HG03571 (cell line): ENCODE measurements around the gene ZC3H13.

ENCODE experiments used
- ATAC-seq: cut with Tn5 transposase; IDR thresholded peaks from one replicate; pipeline ENCODE4 v1.9.1; 2021; ENCODE audit not compliant: unreplicated experiment

Gene ZC3H13

GRCh38 chr13:45941261-45941660 is 111.3 kb downstream of the ZC3H13 start:
- no peak for ATAC-seq

DNA sequence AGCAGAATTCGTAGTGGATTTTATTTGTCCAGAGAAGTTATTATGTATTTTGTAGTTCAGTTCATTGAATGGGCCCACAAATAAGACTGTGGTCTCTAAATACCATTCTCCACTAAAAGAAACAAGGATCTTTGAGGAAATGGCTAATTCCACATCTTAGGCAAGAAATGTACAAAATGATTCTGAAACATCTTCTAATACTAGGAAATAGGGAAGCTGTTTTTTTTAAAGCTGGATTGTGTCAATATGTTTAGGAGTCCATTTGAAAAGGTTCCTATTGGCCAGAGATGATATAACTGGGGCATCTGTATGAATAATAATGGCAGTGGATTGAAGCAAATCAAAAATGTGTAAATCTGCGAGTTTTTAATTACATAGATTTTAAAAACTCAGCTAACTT is 112.5 kb downstream of the ZC3H13 start:
- ATAC-seq = no peak

DNA sequence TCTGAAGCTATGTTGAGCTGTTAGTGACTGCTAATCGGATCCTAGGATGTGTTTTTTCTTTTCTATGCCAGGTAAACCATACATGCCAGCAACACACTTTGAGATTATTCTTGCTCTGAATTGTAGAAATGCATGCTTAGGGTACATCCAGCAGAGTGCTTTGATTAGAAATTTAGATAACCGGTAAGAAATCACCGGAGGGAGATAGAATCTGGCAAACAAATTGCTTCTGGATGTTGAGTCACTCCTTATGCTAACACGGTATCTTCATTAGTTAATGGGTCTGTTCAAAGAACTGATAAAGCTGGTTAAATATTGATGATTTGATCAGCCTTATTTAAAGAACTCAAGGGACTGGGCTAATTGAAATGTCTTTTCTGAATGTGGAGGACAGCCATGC is 115.9 kb downstream of the ZC3H13 start:
- ATAC-seq = no peak

DNA sequence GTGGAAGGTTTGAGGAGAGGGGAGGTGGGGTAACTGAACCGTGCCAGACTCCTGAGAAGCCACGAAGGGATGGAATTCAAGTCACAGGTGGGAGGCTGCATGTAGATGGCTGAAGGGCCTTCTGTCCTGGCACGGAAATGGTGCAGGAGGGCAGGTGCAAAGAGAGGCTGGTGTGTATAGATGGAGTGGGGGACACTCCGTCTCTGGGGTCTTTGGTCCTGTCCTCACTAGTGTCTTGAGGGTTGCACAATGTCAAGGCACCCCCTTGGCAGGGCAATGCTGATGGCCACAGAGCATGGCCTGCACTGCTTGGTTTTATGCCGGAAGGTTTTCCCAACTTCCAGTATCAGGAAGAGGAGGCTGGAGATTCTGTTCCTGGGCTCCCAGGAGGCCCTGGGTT is 118.3 kb downstream of the ZC3H13 start:
- ATAC-seq = no peak

- ATAC-seq = no peak
These were observed 119.2 kb downstream of the ZC3H13 start for GRCh38 chr13:45933203-45933908.

GRCh38 chr13:45932676-45933075 is 119.9 kb downstream of the ZC3H13 start:
- ATAC-seq = no peak

DNA sequence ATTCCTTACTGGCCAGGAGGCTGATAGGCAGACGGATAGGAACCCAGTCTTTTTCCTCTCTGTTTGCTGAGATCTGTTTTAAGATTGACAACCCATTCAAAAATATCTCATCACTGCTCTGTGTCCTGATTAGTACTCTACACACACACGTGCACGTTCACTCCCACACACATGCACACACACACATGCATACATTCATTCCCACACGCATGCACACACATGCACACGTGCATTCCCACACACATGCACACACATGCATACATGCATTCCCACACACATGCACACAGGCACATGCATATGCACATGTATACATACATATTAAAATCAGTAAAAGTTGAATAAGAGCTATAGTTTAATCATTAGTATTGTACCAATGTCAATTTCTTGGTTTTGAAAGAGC is 120.4 kb downstream of the ZC3H13 start:
- ATAC-seq = no peak

- ATAC-seq = no peak
These were observed 121.3 kb downstream of the ZC3H13 start for GRCh38 chr13:45931211-45931610.

DNA sequence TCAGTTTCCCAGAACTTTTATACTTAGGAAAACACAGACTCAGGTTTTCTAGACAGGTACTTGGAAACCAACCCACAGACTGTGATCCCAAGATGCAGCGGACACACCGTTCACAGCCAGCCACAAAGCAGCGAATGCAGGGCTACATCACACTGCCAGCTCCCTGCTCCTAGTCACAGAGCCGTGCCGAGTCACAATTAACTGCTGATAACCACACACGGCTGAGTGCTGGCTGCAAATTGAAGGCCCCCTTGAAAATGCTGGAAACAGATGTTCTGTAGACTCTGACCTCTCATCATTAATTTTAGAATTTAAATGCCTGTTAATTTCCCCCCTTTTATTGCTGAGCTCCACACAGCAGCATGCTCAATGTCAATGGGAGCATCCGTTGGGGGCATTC is 122.4 kb downstream of the ZC3H13 start:
- no peak for ATAC-seq

GRCh38 chr13:45928843-45929242 is 123.7 kb downstream of the ZC3H13 start:
- no peak for ATAC-seq

DNA sequence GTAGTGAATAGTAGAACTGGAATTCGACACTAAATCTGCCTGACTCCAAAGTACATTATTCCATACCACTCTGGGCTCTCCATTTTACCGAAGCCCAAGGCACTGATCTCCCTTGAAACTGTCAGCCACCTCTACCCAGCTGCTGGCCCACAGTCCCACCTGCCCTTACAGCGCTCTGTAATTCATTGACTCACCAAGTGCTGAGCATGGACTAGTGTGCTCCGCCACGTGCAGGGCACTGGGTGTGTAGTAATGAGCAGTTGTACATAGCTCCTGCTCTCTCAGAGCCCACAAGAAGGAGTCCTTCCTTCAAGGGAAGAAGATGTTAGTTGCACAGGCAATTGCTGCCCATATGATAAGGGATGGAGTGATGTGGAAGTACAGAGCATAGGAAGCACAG is 124.4 kb downstream of the ZC3H13 start:
- no peak for ATAC-seq

- ATAC-seq = no peak
These were observed 125.8 kb downstream of the ZC3H13 start for GRCh38 chr13:45926741-45927140.

GRCh38 chr13:45925151-45925550 is 127.4 kb downstream of the ZC3H13 start:
- ATAC-seq = no peak

DNA sequence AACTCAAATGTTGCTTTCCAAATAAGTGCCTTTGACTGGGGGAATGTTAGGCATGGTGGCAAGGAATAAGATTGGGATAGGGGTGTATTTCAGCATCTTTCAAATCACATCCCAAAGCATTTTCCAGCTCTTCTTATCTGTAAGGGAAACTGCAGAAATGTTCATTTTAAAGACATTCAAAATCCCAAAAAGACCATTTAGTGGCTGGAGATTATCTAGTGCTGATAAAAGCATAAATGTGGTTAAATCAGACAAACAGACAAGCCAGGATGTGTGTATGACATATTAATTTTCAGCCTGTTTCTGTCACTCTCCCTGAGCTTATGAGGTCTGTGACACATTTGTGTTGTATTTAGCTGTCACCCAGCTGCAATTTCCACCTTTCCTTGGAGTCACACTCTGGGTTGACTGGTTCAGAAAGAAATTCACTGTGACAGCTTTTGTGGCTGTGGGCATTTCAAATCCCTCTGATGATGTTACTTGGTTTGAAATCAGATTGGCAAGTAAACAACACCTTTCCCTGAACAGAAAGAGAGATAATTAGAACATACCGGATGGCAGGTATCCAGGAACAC is 131.3 kb downstream of the ZC3H13 start:
- no peak for ATAC-seq

GRCh38 chr13:45918597-45918996 is 133.9 kb downstream of the ZC3H13 start:
- ATAC-seq = no peak

DNA sequence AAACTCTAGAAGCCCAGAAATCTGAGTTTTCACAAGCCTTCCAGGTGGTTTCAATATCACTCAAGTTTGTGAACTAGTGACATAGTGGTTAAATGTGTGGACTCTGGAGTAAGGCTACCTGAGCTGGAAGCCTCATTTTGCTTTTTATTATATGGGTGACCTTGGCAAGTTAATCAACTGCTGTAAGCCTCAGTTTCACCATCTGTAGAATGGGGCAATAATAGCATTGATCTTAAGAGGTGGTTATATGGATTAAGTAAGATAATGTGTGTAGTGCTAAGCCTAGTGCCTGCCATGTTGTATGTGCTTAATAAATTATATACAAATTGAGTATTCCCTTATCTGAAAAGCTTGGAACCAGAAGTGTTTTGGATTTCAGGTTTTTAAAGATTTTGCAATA is 135.5 kb downstream of the ZC3H13 start:
- ATAC-seq = no peak

DNA sequence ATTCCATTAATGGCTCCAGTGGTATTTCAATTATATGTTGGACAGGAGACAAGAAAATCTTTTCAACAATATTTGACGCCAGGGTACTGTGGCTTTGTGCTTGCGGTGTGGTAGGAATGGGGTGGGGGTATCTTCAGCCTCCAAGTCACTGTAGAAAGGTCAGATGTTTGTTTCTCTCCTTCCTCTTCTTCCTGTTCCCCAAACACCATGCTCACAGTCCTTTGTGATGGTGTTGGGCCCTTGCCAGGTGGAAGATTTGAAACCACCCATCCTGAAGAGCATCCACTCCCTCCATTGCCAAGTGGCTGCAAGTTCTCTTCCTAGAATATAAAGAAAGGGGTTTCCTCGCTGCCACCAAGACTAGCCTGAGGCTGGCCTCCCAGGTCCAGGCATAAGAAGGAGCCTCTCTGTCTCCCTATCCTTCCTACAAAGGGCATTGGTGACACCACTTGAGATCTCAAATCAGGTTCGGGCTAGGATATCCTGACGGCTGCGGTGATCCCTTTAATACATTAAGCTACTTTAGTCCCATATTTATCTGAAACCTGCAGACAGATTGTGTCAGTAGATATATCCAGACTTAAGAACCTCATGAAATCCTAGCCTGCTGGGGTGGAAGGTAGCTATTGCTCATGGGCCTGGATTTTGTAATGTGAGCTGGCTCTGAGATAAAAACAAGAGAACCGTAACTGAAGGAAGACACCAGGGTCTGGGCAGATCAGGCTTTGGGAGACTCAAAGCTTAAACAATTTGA is 136.7 kb downstream of the ZC3H13 start:
- ATAC-seq = no peak

DNA sequence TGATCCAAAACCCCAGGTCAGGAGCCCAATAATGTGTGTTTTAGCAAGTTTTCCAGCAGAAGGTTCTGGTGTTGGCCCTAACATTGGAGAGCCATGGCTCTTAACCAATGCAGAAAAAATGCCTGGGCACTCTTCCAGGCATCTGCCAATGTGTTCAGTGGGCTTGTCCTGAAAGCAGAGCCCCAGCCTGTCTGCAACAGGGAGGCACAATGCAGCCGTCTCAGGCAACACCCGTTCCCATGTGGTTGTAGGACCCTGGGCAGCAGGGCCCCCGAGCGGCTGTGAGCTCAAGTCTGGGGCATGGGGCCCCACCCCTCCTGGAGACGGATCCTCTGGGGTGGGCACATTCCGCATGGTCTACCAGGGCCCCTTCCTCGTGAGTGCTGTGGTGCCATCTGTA is 142.9 kb downstream of the ZC3H13 start:
- no peak for ATAC-seq

DNA sequence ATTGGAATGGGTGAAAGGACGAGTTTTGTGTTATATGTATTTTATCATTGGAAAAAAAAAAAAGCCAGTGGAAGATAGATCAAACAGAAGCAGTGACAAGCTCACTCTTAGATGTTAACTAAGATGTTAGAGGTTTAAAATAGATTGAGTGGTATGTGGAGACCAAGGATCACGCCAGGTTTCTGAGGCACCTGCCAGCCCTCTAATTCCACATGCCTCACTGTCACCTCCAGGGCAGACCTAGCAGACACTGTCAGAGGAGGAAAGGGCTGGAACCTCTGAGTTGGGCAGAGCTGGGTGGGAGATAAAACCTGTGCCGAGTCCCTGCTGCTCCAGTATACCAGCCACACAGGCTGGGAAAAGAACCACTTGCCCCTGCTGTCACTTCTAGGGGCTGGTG is 143.5 kb downstream of the ZC3H13 start:
- no peak for ATAC-seq

- no peak for ATAC-seq
These were observed 145.0 kb downstream of the ZC3H13 start for GRCh38 chr13:45907503-45907902.
